Measurements from ENCODE around the gene RUNX1. TPM values are rescaled to one million over a fixed set of nuclear protein-coding genes. Genes with fewer than 3 reads are reported as not detected.

RUNX1 gene
- total and polyA plus RNA-seq, 10 of the 15 experiments (the other 5 are each of a cell fraction or from before 2014, with no cell fraction given), result 0.90 to 15.2 (median 4.1) TPM

DNA sequence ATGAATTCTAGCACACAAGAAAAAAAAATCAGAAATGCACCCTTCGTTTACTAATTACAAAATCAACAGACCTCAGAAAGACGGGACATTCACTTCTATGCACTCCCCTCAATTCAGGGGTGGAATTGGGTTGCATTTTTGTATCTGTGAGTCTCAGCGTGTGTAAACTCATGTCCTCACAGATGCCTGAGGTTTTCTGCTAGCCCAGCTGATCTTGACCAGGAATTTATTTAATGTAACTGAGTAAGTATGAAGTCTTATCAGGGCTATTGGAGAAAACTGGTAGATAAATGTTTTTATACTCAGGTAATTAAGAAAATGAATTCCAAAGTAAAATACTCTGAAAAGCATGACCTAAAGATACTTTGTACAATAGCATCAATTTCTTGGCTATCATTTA lies 167.7 kb downstream of the RUNX1 start:
- Histone ChIP-seq H3K4me2 (ENCODE audit: control insufficient read depth, insufficient read depth) (no peak overlapping the region), H3K9ac (ENCODE audit: control insufficient read depth, insufficient read depth, low read length) (no peak overlapping the region), H3K4me1 (ENCODE audit: control insufficient read depth, insufficient read depth, low read length) (peaks cover 6% of the 10 kb centered on the region; the same call in 1 of the 2 replicates), H3K27ac (ENCODE audit: control insufficient read depth, insufficient read depth) (no peak overlapping the region), H3K9me3 (replicated peaks; ENCODE audit: control insufficient read depth, insufficient read depth, low read length) (no peaks in the 10 kb centered on the region), H3K36me3 (ENCODE audit: control insufficient read depth in 2 of 2, insufficient read depth in 2 of 2, low read length in 1 of 2) (0 out of 4 replicates have a peak, but pooled peaks cover 0 to 5% of the 10 kb centered on the region in 2 experiments), H3K4me3 (no peak overlapping the region), H2AFZ (ENCODE audit: control insufficient read depth, low read depth, low read length) (no peak overlapping the region), H3K27me3 (replicated peaks in 1 of 2; ENCODE audit: control insufficient read depth in 2 of 2, insufficient read depth in 2 of 2, low read length in 1 of 2) (no peaks in the 10 kb centered on the region; a peak in 1 of 4 replicates), H4K20me1 (ENCODE audit: control insufficient read depth, insufficient read depth) (no peaks in the 10 kb centered on the region), H3K79me2 (ENCODE audit: control insufficient read depth, insufficient read depth, low read length) (no peaks in the 10 kb centered on the region; the same call in 1 of the 2 replicates)
- RAD21 ChIA-PET (ENCODE audit: unreplicated experiment), result no interaction called here
- SMC1A ChIA-PET (ENCODE audit: uncharacterized antibody, unreplicated experiment), result no interaction called here
- DNase-seq (ENCODE audit: low read depth, low spot score), result no peak
- TF ChIP-seq, protein P1, sequence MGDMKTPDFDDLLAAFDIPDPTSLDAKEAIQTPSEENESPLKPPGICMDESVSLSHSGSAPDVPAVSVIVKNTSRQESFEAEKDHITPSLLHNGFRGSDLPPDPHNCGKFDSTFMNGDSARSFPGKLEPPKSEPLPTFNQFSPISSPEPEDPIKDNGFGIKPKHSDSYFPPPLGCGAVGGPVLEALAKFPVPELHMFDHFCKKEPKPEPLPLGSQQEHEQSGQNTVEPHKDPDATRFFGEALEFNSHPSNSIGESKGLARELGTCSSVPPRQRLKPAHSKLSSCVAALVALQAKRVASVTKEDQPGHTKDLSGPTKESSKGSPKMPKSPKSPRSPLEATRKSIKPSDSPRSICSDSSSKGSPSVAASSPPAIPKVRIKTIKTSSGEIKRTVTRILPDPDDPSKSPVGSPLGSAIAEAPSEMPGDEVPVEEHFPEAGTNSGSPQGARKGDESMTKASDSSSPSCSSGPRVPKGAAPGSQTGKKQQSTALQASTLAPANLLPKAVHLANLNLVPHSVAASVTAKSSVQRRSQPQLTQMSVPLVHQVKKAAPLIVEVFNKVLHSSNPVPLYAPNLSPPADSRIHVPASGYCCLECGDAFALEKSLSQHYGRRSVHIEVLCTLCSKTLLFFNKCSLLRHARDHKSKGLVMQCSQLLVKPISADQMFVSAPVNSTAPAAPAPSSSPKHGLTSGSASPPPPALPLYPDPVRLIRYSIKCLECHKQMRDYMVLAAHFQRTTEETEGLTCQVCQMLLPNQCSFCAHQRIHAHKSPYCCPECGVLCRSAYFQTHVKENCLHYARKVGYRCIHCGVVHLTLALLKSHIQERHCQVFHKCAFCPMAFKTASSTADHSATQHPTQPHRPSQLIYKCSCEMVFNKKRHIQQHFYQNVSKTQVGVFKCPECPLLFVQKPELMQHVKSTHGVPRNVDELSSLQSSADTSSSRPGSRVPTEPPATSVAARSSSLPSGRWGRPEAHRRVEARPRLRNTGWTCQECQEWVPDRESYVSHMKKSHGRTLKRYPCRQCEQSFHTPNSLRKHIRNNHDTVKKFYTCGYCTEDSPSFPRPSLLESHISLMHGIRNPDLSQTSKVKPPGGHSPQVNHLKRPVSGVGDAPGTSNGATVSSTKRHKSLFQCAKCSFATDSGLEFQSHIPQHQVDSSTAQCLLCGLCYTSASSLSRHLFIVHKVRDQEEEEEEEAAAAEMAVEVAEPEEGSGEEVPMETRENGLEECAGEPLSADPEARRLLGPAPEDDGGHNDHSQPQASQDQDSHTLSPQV (IDR thresholded peaks at IDR 0.05), result no peak
- TF ChIP-seq EP300 (IDR thresholded peaks at IDR 0.05; ENCODE audit: borderline replicate concordance in 1 of 2, control insufficient read depth in 1 of 2, low read depth in 2 of 2, low read length in 2 of 2) (no peak), TARDBP (IDR thresholded peaks at IDR 0.05; ENCODE audit: borderline replicate concordance) (no peak), LARP7 (IDR thresholded peaks at IDR 0.05) (no peak), RB1 (IDR thresholded peaks at IDR 0.05; ENCODE audit: borderline replicate concordance) (no peak), ZNF207 (IDR thresholded peaks at IDR 0.05; ENCODE audit: borderline replicate concordance) (no peak), IKZF1 (conservative IDR thresholded peaks at IDR 0.05) (no peak), IRF4 (IDR thresholded peaks at IDR 0.05; ENCODE audit: low read depth, low read length) (no peak)
- TF ChIP-seq, protein P2, sequence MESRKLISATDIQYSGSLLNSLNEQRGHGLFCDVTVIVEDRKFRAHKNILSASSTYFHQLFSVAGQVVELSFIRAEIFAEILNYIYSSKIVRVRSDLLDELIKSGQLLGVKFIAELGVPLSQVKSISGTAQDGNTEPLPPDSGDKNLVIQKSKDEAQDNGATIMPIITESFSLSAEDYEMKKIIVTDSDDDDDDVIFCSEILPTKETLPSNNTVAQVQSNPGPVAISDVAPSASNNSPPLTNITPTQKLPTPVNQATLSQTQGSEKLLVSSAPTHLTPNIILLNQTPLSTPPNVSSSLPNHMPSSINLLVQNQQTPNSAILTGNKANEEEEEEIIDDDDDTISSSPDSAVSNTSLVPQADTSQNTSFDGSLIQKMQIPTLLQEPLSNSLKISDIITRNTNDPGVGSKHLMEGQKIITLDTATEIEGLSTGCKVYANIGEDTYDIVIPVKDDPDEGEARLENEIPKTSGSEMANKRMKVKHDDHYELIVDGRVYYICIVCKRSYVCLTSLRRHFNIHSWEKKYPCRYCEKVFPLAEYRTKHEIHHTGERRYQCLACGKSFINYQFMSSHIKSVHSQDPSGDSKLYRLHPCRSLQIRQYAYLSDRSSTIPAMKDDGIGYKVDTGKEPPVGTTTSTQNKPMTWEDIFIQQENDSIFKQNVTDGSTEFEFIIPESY (IDR thresholded peaks at IDR 0.05), result no peak
- TF ChIP-seq, protein P3, sequence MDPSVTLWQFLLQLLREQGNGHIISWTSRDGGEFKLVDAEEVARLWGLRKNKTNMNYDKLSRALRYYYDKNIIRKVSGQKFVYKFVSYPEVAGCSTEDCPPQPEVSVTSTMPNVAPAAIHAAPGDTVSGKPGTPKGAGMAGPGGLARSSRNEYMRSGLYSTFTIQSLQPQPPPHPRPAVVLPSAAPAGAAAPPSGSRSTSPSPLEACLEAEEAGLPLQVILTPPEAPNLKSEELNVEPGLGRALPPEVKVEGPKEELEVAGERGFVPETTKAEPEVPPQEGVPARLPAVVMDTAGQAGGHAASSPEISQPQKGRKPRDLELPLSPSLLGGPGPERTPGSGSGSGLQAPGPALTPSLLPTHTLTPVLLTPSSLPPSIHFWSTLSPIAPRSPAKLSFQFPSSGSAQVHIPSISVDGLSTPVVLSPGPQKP (IDR thresholded peaks at IDR 0.05; ENCODE audit: low read depth, low read length), result no peak
- BruUV-seq (replicated peaks), result no TSS peak
- 100% methylated on average over 3 of the region's 3 CpGs for WGBS (ENCODE audit: insufficient coverage, insufficient replicate concordance, low lambda C conversion rate, missing lambda C conversion rate)
- CTCF ChIA-PET, result no interaction called here
- ATAC-seq, result no peak
- intact Hi-C loops (cut with micrococcal nuclease; ENCODE audit: unreplicated experiment) (loop anchor here (10.0 kb wide), 1 partner anchor 1143 kb away; no protein-coding TSS in a partner anchor), in situ Hi-C loops (cut with MboI) (no loop called here)
- POLR2A ChIA-PET, result no interaction called here
- FAIRE-seq, result no peak

Measured in GM12878 (cell line).